ENCODE measurements around the gene RTKN2.
A peak's percentile ranks its signal among the peaks of the same experiment; 100 is the strongest.
"Not testable (repeated sequence)": the region's sequence is repeated elsewhere in the genome, so short reads cannot be mapped to it uniquely, and the experiment has no call there.

The RTKN2 gene, protein sequence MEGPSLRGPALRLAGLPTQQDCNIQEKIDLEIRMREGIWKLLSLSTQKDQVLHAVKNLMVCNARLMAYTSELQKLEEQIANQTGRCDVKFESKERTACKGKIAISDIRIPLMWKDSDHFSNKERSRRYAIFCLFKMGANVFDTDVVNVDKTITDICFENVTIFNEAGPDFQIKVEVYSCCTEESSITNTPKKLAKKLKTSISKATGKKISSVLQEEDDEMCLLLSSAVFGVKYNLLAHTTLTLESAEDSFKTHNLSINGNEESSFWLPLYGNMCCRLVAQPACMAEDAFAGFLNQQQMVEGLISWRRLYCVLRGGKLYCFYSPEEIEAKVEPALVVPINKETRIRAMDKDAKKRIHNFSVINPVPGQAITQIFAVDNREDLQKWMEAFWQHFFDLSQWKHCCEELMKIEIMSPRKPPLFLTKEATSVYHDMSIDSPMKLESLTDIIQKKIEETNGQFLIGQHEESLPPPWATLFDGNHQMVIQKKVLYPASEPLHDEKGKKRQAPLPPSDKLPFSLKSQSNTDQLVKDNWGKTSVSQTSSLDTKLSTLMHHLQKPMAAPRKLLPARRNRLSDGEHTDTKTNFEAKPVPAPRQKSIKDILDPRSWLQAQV

DNA sequence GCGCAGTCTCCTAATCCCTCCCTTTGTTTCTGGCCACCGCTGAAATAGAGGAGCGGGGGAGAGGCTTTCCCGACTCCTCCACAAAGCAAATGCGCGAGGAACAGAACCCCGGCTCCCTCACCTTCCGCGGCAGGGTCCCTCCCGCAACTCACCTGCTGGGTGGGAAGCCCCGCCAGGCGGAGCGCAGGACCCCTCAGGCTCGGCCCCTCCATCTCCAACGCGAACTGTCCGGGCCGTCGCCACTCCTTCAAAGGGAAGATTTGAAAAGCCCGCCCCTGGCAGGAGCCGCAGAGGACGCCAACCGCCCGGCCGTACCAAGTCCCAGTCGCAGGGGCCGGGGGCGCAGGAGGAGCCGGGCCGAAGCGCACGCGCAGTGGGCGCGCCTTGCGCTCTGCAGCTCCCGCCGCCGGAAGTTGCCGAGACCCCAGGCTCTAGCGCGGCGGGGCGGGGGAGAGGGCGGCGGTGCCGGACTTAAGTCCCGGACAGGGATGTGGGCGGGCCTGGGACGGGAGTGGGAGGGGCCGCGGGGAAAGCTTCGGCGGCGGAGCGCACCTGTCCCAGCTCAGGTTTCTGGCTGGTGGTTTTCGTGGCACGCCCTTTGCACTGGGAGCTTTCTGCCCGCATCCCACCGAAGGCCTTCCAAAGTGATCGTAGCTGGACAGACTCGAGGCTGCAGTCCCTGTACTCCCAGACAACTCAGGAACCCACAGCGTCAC lies at the start of gene RTKN2:
Gene RTKN2 (minus strand): TSS at position 446 of the 716 bp plus-strand sequence. CDS start 234 bp downstream, at position 212.
- DNase-seq: peak; percentile 76 to 87

DNA sequence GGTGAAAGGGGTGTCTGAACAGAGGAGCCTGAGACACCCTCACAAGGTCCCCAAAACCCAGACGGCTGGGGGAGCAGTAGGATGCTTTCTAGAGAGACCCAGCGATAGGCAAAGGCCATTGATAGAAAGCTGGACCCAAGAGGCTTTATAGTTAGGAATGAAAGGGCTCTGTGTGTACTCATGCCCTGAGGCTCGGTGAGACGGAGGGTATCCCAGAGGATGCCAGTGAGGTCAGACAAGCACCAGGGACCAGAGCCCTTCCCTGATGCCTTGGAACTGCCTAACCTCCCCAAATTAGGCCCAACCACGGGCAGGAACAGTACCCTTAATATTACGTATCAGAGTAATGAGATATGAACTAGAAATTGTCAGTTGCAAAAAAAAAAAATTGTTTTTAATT lies 48.6 kb upstream of the RTKN2 start:
- DNase-seq: no peak

DNA sequence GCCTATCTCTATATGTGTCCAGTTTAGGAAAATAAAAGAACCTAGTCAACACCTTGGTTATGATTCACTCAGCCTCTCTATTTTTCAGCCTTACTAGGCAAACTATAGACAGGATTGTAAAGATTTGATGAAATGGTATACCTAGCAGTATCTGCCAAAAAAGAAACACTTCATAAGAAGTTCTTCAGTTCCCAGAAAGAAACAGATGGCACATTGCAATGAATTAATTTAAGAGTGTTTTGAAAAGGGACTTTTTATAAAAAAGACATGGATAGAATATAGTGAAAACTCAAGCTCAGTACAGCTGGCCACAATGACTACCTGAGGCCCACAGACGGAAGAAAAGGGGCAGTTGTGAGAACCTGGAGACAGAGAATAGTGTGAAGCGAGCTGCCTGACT lies 40.6 kb upstream of the RTKN2 start:
- no peak for DNase-seq

DNA sequence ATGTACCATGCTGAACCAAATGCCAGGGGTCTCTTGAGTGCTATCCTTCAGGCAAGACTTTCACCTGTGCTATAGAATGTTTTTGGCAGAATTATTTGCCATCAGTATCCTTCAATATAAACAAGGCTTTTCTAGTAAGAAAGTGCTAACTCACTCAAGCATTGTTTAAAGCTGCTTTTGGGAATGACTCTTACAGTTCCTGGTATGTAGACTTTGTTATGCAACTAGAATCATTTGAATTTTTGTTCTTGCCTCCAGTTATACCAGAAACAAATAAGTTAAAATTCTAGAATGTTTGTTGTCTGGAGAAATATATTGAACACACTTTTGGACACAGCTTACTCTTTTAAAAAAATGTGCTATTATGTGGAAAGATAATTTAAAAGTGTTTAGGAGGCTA lies 39.5 kb upstream of the RTKN2 start:
- no peak for DNase-seq

DNA sequence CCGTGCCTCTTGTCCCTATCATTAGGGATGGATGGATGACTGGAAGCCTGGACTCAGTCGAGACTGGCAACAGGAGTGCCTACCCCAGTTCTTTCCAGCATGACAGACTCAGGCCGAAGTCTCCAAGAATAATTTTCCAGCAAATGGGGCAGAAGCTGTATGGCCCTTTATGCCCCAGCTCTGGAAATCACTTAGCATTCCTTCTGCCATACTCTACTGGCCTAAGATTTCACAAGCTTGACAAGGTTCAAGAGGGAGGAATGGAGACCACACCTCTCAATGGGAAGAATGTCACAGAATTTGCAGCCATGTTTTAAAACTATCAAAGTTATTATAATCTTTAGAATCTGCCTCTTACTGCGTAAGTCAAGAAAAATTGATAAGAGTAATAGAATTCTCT lies 39.0 kb upstream of the RTKN2 start:
- DNase-seq: no peak

DNA sequence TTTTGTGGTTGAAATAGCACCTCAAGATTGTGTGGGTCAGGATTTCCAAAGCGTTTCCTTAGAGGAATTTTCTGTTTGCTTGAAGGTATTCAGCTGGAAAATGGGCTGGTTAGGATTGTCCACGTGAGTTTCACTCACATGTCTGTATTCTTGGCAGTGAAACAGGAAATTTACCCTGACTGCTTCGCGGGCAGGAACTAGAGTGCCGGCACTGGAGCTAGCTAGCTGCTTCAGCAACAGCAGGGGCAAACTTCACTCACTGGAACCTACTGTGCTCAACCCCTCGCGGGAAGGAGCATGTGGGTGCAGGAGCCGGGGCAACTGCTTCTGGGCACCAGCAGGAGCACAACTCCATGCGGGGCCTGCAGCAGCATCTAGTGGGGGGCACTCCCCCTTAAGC lies 38.0 kb upstream of the RTKN2 start:
- DNase-seq: no peak

DNA sequence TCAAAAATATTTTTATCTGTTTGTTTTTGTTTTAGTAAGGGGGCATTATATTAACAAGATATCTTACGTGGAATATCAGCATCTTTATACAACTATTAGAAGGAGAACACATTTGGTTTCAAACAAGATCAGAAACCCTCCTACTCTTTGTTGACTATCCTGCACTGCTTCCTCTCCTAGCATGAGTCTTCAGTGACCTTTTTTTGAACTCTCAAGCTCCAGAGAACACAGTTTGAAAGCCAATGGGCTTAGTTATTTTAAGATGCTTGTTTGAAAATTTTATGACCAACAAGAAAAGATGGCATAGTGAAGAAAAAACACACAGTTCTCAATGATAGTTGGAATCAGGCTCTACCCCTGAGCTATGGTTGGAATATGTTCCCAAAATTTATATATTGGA lies 37.2 kb upstream of the RTKN2 start:
- no peak for DNase-seq

DNA sequence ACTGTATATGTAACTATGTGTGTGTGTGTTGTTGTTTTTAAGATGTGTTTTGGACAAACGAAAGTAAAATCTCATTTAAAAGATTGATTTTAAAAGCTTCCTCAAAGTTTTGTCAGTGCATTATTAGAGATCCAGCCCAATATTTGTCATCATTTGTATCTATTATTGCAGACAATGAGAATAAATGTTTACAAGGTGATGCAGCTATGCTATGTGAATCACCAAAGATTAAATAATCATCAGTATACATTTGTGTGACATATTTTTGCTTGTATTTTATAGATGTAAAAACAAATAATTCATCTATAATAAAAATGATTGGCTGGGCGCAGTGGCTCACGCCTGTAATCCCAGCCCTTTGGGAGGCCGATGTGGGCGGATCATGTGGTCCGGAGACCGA lies 35.3 kb upstream of the RTKN2 start:
- DNase-seq: no peak

DNA sequence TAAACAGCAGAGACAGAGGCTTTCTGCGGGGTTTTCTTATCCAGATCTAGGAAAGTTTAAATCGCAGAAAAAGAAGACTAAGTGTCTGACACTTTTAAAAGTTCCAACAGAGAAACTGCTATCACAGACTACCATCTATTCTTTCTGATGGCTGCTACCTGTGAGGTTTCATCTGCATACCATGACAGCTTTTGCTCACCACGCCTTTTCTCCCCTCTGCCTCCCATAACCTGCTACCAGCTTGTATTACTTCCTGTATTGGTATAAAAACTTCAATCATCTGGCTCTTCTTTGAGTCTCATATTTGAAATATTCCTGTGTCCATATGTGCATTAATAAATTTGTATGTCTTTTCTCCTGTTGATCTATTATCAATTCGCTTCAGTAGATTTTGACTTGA lies 34.1 kb upstream of the RTKN2 start:
- no peak for DNase-seq

DNA sequence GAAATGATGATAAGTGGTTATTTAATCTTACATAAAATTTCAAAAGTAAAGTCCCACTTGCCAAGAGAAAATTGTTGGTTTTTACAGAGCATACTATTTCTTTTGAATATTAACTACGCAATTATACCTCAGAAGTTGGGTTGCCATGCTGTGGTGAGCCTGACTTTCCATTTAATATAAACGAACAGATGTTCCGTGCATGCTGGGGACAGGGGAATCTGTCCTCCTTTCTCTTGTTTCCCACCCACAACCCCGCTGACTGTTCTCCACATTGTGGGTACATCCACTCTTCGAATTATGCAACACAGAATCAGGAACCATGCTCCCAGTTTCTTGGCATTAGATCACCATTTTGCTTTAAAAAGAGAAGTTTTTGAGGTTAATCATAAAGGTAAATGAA lies 29.2 kb upstream of the RTKN2 start:
- DNase-seq: no peak

DNA sequence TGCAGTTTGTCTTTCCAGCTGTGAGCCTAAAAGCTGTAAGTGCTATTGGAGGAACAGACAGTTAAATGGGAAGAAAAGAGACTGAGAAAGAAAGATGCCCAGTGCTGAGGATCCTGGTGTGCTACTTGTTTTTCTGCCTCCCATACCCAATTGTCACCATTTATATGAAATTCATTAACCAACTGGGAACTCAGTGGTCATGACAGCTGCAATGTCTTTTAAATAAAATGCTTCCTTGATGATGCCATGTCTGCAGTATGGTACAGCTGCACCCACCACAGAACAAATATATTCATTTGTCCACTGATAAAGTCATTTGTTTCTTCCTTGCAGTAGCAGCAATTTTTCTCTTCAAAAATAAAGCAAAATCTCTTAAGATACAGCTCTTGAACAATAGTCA lies 15.6 kb upstream of the RTKN2 start:
- DNase-seq: no peak

DNA sequence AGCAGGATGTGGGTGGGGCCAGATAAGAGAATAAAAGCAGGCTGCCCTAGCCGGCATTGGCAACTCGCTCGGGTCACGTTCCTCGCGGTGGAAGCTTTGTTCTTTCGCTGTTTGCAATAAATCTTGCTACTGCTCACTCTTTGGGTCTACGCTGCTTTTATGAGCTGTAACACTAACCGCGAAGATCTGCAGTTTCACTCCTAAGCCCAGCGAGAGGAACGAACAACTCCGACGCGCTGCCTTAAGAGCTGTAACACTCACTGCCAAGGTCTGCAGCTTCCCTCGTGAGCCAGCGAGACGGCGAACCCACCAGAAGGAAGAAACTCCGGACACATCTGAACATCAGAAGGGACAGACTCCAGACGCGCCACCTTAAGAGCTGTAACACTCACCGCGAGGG lies 12.7 kb upstream of the RTKN2 start:
- not testable (repeated sequence) for DNase-seq

DNA sequence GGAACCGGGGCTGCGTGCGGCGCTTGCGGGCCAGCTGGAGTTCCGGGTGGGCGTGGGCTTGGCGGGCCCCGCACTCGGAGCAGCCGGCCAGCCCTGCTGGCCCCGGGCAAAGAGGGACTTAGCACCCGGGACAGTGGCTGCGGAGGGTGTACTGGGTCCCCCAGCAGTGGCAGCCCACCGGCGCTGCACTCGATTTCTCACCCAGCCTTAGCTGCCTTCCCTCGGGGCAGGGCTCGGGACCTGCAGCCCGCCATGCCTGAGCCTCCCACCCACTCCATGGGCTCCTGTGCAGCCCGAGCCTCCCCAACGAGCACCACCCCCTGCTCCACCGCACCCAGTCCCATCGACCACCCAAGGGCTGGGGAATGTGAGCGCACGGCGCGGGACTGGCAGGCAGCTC lies 11.7 kb upstream of the RTKN2 start:
- DNase-seq: not testable (repeated sequence)

DNA sequence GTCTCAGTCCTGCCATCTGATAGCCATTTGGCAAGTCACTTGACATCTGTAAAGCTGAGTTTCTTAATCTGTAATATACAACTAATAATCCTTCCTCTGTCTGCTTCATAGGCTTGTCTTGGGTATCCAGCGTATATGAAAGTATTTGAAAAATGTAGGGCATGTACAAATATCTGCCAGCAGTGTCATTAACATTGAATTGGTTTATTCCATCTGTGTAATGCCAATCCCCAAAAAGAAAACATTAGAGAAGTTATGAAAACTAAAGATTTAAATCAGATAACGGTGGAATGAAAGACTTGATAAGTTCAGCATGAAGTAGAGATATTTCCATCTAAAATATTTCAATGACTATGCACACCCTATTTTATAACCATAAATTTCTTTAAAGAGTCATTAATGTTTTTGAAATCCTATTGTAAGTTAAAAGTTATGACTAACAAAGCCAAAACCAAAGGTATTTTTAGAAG lies 9.8 kb upstream of the RTKN2 start:
- no peak for DNase-seq

DNA sequence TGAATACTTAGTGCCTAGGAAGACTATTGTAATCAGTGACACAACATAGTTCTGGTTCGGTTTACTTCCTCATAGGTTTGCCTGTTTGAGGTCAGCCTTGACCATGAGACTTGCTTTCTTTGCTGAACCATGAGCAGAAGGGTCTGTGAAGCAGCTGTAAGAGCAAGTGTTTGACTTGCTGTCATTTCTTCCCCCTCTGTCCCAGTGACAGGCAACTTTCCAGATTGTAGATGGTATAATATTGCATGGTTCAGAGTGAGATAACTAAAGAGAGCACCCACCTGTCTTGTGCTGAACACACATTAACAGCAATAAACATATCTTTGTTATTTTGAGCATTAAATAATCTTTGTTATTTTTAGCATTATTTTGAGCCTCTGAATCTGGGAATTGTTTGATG lies 9.3 kb upstream of the RTKN2 start:
- DNase-seq: no peak

DNA sequence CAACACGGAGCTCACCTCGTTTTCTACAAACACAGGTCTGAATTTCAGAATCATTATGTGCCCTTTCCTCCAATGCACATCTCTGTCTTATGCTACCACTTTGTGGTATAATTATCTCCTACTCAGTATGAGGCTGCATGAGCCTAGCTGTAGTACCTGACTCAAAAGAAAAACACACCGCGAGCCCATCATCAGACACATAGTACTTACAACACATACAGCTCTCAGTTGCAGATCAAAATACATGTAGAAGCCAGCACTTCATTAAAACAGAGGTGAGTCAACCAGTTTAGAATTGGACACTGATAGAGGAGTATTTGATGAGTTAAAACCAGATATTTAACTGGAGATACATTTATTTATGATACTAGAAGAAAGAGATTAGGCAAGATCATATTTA lies 1.4 kb upstream of the RTKN2 start:
- DNase-seq: no peak

DNA sequence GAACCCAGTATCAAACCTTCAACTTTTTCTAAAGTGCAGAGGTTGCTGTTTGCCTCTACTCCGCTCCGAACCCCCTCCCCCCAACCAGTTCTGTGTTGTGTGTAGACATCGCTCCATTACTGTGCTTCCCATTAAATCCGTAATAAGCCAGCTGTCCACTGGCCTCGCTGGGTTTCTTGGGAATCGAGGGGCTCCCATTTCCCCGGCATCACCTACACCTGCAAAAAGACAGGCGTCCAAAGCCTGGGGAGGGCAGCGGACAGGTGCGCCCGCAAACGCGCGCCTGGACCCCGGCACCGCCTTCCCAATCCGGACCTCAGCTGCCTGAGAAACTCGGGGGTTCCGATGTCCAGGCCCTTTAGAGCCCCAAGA lies 631 bp downstream of the RTKN2 start:
- DNase-seq: no peak

DNA sequence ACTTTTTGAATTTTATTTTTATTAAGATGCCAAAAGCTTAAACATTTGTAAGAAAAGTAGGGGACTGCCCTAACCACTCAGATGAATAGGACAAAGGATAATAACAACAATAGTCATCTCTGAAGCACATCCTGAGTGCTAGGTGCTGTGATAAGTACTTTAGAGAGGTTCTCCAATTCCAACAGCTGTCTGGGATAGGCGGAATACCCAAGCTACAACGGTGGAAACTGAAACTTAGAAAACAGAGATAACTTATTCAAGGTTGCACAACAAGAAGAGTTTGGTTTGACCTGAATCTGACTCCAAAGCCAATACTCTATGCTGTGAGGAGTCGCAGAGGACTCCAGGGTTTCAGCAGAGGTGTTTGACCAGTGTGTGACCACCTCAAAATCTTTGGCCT lies 2.0 kb downstream of the RTKN2 start:
- no peak for DNase-seq

DNA sequence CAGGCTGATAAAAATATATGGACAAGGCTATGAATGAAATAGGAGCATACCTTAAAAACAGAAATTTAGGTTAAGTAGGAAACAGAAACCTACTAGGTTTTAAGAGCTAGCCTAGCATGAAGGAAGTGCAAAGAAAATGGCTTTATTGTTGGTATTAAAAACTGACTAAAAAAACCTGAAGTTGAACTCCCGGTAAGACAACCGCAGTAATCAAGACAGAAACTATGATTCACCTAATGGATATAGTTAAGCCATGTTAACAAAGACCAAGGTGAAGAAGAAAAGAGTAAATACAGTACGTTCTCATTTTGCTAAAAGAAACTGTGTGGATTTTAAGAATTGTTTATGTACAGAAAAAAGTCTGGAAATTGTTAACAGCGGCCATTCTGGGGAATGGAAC lies 2.5 kb downstream of the RTKN2 start:
- DNase-seq: no peak

DNA sequence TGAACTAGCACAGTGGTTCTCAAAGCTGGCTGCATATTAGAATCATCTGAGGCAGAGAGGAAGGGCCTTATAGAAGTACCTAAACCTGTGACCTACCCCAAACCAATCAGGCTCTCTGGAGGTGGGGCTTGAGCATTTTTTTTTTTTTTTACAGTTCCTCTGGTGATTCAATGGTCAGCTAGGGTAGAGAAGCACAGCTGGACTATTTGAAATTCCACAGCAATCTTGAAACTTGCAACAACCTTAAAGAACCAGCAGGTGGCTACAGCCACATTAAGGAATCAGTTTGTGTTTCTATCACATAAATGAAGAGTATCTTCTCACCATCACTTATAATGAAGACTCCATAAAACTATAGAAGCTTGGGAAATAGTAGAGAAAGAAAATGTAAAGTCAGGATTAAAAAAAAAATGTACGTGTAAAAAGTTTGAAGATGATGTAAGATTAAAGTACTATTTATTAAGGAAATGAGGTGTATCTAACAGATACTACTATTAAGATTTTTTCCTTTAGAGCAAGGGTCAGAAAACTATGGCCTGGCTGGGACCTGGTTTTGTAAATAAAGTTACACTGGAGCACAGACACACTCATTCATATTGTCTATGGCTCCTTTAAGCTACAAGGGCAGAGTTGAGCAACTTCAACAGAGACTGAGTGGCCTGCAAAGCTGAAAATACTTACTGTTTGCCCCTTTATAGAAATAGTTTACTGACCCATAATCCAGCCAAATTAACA lies 3.8 kb downstream of the RTKN2 start:
- no peak for DNase-seq

DNA sequence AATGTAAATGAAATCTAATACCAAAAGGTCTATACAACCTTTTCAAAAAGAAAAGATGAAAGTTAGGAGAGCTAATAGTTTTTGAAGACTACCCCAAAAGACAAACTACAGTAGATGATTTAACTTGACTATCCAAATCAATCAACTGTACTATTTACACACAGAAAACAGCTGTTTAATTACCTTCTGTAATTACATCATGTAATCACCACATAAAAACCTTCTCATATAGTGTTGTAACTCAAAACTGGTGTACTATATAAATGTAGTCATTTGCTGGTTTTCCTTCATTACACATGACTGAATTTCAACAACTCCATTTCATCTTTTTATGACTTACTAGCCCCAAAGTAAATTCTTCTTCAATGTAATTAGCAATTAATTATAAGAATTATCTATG lies 4.5 kb downstream of the RTKN2 start:
- DNase-seq: no peak

DNA sequence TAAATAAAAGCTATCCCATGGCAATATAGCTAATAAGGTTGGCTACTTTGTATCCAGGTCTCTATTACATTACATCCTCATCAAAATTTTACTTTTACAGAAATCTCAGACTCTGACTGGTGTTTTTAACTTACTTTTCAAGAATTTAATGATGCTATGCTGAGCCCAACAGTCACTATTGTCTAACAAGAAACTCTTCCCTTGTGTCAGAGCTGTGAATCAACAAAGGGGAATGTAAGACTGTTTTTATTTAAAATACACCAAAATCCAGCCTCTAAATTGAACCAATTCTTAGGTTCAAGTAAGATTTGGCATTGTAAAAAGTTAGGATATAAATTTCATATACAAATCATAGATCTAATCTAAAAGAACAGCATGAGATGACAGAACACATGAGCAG lies 7.0 kb downstream of the RTKN2 start:
- no peak for DNase-seq

DNA sequence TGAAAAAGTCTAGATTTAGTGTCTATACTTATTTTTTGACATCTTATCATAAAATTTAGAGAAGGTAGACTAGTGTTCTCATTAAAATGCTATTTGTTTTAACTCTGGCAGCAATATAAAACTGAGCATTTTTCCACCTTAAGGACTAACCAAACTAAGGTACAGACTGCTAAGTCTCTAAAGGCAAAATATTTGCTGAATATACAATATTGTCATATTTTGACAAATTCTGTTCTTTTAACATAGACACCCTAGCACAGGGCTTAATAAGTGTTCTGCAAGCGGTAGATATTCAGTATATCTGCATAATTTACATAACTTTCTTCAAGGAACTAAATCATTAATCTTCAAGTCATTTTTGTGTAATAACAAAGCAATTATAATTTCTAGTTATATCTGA lies 8.6 kb downstream of the RTKN2 start:
- no peak for DNase-seq

Data from SHP77 (cell line).